GM19238 (cell line): ENCODE data around the gene ALDH3A2.

Experiments used
- DNase-seq: peaks from one replicate; pipeline ENCODE4 v3.0.0; 2011; ENCODE audit warnings: low spot score; ENCODE audit not compliant: insufficient read length

The ALDH3A2 gene

DNA sequence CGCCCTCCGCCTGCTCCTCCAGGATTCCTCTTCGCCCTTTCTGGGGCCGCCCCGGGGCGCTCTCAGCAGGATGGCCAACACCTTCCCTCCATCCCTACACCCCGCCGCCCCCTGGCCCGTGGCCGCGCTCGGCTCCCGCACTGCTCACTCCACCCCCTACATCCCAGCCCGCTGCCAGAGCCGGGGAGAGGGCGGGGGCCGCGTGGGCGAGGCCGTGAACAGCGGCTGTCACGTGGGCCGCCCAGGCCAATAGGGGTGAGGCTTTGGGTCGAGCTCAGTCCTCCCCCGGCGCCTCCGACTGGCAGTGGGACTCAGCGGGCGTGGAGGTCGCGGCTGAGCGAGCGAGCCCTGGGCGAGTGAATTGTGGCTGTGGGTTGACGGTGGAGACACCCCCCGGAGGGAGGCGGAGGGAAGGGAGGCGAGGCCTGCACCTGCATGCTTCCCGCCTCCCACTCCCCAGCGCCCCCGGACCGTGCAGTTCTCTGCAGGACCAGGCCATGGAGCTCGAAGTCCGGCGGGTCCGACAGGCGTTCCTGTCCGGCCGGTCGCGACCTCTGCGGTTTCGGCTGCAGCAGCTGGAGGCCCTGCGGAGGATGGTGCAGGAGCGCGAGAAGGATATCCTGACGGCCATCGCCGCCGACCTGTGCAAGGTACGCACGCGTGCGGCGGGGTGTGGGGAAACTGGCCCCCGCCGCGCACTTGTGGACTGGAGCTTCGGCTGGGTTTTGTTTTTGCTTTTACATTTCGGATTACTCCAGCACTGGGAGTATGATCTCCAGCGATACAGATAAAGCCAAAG, at the start of gene ALDH3A2:
ALDH3A2 (plus strand) TSS at position 277 of the 799 bp plus-strand sequence; CDS start at position 498, 221 bp downstream.
- DNase-seq = peak; percentile 98

DNA sequence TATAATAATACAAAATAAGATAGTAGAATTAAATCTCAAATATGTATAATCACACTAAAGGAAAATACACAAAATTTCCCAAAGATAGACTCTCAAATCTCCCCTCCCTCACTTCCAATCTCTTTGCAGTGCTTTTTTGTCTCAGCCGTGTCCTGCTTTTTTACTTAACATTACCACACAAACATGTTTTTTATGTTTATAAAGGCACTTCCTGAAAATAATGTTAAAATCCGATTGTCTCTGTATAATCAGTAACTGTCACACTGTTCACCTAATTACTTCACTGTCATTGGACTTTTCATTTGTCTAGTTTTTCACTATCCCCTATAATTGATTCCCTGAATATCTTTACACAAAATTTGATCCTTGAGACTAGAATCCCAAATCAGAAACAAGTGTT, 38.2 kb upstream of the ALDH3A2 start:
- DNase-seq = no peak

DNA sequence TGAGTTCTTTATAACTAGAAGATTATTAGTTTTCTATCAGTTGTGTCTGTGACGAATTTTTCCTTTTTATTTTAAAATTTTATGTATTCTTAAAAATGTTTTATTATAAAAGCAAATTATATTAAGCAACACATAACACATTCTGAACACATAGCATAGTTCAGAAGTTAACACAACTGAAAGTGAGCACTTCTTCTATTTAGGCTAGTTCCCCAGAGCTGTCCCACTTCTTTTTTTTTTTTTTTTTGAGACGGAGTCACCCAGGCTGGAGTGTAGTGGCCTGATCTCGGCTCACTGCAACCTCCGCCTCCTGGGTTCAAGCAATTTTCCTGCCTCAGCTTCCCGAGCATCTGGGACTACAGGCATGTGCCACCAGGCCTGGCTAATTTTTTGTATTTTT, 37.7 kb upstream of the ALDH3A2 start:
- DNase-seq = no peak

DNA sequence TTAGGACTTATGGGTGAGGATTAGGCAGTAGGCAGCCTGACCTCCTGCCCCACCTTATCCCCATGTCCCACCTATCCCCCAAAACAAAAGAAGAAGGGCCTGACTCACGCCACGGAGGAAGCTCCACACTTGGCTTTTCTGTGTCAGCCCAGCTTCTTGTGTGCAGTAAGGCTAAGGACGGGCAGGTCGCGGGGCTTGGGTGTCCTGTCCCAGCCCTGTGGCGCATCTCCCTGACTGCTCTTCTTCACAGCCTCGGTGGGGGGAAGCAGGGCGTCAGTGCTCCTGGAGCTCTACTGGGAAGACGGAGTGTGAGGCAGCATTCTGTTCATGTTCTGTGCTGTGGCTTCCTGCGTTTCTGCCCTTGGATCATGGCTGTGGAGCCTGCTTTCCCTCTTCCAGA, 34.6 kb upstream of the ALDH3A2 start:
- no peak for DNase-seq

DNA sequence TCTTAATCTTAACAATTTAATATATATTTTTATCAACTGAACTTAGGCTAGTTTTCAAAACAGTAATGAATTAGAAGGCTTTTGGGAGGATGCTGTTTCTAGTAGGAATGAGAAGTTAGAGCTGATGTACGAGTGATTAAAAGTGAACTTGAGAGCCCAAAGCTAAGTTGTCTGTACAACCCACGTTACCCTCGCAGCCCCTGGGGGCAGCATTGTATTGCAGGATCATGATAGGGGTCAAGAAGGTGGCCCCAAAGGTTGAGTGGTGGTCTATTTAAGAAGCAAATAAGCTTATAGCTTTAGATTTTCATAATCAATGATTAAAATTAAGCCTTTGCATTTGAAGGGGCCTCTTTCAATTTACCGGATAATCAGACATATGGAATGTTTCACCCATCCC, 33.7 kb upstream of the ALDH3A2 start:
- no peak for DNase-seq

DNA sequence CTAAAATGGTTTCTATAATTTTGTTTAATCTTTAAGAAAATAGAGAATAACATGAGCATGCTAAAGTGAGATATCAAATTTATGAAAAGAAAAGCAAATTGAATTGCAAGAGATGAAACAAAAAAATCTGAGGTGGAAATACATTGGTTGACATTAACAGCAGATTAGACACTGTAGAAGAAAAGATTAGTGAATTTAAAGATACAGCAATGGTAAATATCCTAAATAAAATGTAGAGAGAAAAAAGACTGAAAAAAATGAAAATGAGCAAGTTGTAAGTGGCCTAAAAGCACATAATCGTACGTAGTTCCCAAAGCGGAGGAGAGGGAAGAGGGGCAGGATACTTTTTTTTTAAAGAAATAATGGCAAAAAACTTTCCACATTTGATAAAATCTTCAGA, 30.5 kb upstream of the ALDH3A2 start:
- no peak for DNase-seq

DNA sequence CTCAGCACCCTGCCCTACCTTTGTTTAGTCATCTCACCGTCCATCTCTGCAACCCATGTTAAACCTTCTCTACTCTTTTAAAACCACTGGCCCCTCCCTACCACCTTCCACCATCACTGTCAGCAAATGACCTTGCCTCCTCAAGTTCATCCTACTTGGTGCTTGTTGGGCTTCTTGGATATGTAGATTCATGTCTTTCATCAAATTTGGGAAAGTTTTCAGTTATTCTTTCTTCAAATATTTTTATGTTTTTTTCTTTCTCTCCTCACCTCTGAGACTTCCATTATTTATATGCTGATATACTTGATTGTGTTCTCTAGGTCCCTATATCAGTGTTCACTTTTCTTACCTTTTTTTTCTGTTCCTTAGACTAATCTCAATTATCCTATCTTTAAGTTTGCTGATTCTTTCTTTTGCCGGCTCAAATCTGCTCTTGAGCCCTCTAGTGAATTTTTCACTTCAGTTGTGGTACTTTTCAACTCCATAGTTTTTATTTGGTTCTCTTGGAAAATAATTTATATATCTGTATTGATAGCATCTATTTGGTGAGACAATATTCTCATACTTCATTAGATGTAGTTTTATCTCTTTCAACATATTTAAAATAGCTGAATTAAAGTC, 28.7 kb upstream of the ALDH3A2 start:
- no peak for DNase-seq

DNA sequence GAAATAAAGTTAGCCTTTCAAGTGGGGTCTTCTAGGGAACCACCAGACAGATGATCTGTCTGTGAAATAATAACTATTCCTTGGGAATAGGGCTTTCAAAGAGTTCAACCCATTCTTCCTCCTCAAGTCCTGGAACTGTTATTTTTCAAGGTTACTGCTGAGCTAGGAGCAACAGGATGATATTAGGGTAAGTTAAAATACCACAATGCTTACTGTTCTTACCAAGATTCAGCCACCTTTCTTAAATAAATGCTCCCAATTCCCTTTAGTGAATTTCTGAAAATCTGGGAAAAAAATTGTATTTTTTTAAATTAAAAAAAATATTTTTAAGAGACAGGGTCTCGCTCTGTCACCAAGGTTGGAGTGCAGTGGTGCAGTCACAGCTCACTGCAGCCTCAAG, 26.9 kb upstream of the ALDH3A2 start:
- DNase-seq = no peak

DNA sequence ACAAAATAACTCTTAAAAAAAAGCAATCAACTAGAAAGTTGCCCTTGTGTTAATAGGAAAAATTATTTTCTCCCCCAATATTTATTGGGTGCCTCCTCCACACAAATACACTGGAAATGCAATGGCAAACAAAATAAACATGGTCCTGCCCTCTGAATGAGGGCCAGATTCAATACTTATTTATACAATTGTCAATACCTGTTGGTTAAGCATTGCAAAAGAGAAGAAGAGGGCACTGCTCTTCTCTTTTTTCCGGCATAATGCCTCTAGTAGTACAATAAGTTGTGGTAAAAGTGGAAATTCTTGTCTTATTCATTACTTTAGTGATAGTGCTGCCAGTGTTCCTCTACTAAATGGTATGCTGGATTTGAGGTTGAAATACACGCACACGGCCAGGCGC, 22.5 kb upstream of the ALDH3A2 start:
- no peak for DNase-seq

DNA sequence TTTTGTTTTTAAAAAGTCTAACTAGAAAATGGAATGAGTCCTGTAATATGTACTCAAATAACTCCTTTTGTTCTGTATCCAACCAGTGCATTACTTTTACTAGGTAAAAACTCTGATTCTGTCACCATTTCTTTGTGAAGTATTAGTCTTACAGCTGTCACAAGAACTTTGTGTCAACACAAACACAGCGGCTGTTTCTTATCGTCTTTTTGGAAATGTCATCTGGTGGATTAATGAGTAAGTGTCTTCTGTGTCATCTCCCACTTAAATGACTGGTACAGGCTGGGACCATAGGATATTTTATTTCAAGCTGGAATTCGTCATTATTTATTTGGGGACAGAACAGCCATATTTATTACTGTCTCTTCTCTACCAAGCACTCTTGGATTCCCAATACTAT, 19.1 kb upstream of the ALDH3A2 start:
- DNase-seq = no peak

DNA sequence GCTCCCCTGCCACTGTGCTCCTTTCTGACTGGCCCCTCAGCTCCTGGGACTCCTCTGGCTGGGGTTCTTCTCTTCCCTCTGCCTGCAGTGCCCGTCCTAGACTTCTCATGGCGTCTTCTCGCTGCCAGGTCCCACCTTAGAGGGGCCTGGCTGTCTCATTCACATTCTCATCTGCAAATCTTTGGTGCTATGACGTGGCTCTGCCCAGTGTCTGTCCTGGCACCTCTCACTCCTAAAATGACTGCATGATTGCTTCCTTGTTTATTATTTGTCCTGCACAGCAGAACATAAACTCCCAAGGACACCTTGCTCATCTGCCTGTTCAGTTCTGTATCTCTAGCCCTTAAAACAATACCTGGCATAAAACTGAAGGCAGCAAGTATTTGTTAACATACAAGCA, 18.5 kb upstream of the ALDH3A2 start:
- no peak for DNase-seq

DNA sequence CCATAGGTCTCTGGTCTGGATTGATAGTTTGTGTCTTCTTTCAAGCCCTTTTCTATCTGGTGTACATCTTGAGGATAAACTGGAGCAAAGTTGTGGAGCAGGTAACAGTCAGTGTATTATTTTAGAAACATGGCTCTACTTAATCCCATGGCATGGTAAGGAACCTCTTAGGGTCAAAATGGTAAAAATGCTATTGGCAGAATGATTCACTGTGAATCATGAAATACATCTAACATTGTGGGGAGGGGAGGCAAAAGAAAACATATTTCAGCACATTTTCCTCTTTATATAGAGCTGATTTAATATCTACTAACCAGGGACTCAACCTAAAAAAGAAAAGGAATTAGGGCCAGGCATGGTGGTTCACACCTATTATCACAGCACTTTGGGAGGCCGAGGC, 17.9 kb upstream of the ALDH3A2 start:
- no peak for DNase-seq

DNA sequence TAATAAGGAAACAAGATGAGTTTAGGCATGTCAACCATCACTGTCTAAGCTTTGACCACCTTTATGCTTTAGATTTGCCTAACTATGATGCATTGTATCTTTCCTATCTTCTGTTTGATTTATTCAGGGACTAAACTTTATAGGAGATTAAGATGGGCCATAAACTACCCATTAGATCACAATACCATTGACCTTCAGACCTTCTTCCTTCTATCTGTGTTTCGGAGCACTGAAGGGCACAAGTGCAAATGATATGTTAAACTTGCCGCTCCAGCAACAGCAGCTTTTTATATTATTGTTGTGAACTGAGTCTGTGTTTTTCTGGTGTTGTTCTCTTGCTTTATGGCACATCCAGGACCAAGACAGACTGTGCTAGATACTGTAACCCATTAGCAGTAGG, 16.6 kb upstream of the ALDH3A2 start:
- DNase-seq = no peak

DNA sequence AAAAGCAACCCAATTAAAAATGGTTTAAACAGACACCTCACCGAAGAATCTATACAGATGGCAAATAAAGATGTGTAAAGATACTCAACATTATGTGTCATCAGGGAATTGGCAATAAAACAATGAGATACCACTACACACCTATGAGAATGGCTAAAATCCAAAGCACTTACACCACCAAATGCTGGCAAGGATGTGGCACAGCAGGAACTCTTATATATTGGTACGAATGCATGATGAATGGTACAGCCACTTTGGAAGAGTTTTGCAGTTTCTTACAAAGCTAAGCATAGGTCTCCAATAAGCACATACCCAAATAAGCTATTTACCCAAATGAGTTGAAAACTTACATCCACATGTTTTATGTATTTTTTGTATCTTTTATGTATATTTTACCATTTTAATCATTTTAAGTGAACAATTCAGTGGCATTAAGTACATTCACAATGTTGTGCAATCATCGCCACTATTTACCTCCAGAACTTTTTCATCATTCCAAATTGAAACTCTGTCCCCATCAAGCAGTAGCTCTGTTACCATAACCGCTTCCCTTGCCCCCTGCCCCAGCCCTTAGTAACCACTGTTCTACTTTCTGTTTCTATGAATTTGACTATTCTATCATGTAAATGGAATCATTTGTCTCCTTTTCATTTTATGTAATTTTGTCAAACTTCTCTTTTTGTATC, 6.7 kb upstream of the ALDH3A2 start:
- DNase-seq = no peak

DNA sequence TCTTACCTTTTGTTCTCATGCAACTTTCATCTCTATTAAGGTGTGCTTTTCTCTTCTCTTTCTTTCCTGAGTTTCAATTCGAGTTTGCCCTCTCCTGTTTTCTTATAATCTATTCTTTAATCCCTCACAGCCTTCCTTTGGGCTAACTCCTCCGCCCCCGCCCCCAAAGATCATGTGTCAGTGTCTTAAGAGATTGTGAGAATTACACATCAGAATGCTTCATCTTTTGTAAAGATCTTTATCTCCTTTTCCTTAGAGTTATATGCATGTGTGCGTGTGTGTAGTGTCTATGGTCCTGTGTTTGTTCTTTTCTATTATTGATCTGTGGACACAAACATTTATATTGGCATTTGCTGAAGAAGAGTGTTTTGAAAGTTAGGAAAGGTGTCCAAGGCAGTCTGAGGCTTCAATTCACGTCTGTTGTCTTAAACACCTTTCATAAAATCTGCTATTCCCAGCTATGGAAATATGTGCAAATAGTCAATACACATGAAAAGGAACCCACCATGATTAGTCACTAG, 6.1 kb upstream of the ALDH3A2 start:
- DNase-seq = no peak

DNA sequence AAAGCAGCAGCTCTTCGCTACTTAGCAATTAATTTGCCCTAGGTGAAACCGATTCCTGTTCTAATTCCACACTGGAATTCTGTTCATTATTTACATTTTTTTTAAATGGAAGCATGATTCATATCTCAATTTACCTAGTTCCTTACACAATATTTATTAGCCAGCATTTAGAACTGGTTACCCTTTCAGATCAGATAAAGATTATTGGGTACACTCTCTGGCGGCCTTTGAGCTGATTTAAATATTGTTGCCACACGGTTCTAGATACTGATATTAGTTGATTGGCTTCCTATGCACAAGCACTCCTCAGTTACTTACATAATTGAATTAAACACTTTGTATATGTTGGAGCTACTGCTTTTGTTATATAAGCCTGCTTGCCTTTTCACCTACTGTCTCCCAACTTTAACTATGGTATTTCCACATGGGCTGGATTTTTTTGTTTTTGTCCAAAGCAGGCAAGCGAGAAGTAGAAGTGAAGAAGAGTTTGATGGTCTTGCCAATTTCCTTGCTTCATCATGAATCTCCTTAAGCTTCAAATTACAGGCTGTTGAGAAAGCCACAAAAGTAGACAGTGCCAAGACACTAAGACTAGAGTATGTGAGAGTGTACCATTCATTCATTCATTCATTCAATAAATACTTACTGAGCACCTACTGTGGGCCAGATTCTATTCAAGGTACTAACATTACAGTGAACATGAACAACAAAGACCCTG, 3.9 kb upstream of the ALDH3A2 start:
- DNase-seq = no peak

DNA sequence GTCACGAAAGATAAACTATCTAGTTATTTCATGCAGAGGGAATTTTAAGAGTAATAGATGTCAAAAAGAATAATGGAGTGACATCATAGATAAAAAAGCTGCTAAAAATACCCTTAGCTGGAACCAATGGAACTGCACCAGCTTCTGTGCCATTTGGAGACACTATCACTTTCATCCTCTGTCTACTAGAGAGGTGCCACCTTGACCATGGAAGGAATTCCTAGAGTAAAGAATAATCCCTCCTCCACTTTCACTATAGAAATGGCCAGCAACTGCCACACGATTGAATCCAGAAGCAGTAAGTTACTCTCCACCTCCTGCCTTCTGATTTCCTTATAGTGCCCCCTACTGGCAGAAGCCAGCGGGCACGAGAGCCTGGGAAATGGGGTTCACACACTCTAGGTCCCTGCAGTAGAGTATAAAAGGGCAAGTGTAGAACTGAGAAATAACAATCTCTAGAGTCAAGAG, 2.8 kb upstream of the ALDH3A2 start:
- DNase-seq = no peak

DNA sequence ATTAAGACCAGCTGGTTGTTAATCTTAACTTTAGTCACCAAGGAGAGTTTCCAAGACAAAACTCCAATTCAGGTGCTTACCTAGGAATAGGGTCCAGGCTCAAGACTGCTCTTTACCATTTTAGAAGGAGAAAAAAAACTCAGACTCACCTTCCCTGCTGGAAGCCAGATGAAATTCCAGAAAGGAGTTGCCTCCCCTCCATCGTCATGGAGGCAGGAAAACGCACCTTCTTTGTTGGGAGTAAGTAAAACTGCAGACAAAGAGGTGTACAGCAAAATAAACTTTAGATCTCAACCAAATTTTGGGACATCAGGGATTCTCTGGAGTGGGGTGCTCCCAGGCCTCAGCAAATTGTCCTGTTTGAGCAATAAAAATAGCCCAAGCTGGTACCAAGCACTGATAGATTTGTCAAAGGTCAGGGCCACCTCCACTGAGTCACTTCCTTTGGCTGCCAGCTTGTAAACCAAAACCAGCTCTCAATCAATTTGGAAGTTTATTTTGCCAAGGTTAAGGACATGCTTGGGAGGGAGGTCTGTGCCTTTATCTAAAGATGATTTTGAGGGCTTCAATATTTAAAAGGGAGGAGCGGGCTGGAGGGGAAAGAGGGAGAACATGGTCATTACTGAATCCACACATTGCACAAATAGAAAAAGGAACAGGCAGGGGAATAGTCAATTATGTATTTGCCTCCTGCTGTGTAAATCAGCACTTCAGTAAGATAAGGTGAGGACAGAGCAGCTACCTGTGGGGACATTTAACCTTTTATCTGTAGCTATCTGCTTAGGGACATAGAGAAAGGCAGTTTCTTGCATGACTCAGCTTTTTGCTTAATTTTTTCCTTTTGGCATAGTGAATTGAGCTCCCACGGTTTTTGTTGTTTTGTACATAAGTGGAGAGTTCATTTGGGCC, 1.5 kb upstream of the ALDH3A2 start:
- DNase-seq = no peak

DNA sequence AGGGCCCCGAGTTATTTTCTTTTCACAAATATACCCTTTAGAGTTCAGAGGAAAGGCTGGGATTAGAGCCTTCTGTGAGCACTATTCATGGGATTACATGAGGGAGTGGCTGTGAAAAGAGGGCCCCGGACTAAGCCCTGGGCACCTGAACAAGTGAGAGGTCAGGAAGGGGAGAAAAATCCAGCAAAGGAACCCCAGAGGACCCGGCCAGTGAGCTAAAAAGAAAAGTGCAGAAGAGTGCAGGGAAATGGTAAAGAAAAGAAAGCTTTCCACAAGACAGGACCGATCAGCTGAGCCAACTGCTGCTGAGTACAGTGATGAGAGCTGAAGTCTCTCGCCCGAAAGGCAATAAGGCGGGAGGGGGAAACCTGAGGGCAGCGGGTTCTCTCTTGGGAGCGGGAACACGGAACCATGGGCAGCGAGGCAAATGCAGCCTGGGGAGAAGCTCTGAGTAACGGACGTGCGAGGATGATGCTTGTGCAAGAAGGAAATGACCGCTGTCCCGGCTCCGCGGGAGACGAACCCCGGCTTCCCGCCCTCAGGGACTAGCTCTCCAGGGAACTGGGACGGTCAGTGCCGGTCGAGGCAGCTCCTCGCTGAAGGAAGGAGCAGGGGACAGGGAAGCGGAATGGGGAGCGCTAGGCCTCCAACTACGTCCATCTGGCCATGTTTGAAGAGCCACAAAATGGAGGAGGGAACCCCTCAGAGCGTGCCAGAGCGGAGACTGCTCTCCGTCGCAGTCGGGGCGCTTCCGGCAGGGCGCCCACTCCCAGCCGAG, 665 bp upstream of the ALDH3A2 start:
- DNase-seq = no peak

DNA sequence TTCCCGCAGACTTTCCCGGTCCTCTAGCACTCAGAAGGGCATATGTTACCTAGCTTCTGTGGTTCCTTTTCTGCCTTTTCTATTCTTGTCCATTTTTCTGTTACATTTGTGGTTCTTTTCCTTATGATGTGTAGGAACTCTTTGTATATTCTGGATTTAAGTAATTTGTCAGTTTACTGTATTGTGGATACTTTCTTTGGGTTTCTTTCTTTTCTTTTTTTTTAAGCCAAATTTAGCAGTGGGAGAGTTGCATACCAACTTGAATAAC, 657 bp downstream of the ALDH3A2 start:
- DNase-seq = no peak
